WTC11 (cell line): ENCODE measurements around the gene LAMA3.

Experiments
- CREM ChIP-seq: sonication (generic); formaldehyde crosslinking; IDR thresholded peaks from 2 replicates; pipeline ENCODE4 v1.8.1; 2022; ENCODE audit warnings: mild to moderate bottlenecking, missing genetic modification reagents, moderate library complexity
- CTCF ChIP-seq: fragments of 200-600 bp; IDR thresholded peaks from 2 replicates; pipeline ENCODE4 v1.8.0; 2022; ENCODE audit warnings: antibody characterized with exemption
- E2F5 ChIP-seq: sonication (generic); formaldehyde crosslinking; IDR thresholded peaks from 2 replicates; pipeline ENCODE4 v1.8.1; 2022; ENCODE audit warnings: mild to moderate bottlenecking, moderate library complexity, missing genetic modification reagents
- IRF2 ChIP-seq: sonication (generic); formaldehyde crosslinking; IDR thresholded peaks from 2 replicates; pipeline ENCODE4 v1.8.0; 2022; ENCODE audit warnings: low read depth, missing genetic modification reagents, borderline replicate concordance
- MAX ChIP-seq: sonication (generic); formaldehyde crosslinking; IDR thresholded peaks from 2 replicates; pipeline ENCODE4 v1.8.0; 2022; ENCODE audit warnings: mild to moderate bottlenecking, missing genetic modification reagents
- NFYB ChIP-seq: sonication (generic); formaldehyde crosslinking; conservative IDR thresholded peaks from 2 replicates; pipeline ENCODE4 v1.8.0; 2022; ENCODE audit warnings: low read depth, missing genetic modification reagents
- RELA ChIP-seq: sonication (generic); formaldehyde crosslinking; IDR thresholded peaks from 2 replicates; pipeline ENCODE4 v1.8.1; 2022; ENCODE audit warnings: missing genetic modification reagents, mild to moderate bottlenecking, borderline replicate concordance
- SMAD3 ChIP-seq: sonication (generic); formaldehyde crosslinking; IDR thresholded peaks from 2 replicates; pipeline ENCODE4 v1.8.0; 2022; ENCODE audit warnings: missing genetic modification reagents, mild to moderate bottlenecking, borderline replicate concordance
- SP1 ChIP-seq: sonication (generic); formaldehyde crosslinking; conservative IDR thresholded peaks from 2 replicates; pipeline ENCODE4 v1.8.1; 2022; ENCODE audit warnings: missing genetic modification reagents

- TF ChIP-seq SP1 (CRISPR knock-in tag) (no peak), SMAD3 (CRISPR knock-in tag) (no peak), CTCF (no peak), CREM (CRISPR knock-in tag) (no peak), RELA (CRISPR knock-in tag) (no peak), NFYB (CRISPR knock-in tag) (no peak), E2F5 (no peak), IRF2 (CRISPR knock-in tag) (no peak), MAX (CRISPR knock-in tag) (no peak)
These were observed 144.5 kb downstream of the LAMA3 start for GRCh38 chr18:23833714-23834113.
